HCT116 (cell line): ENCODE measurements around the gene IL17C.

Experiments used
- EZH2 ChIP-seq: fragments of 200-600 bp; sonication (generic); IDR thresholded peaks from 2 replicates; pipeline ENCODE4 v1.6.1; 2017; ENCODE audit warnings: antibody characterized with exemption, mixed run types
- EZH2phosphoT487 ChIP-seq: fragments of 200-600 bp; IDR thresholded peaks from 2 replicates; pipeline ENCODE4 v1.6.1; 2018; ENCODE audit warnings: antibody characterized with exemption, borderline replicate concordance
- POLR2A ChIP-seq: IDR thresholded peaks from 2 replicates; pipeline ENCODE4 v1.7.0; 2011; ENCODE audit warnings: borderline replicate concordance; ENCODE audit not compliant: insufficient read depth, insufficient read length; ENCODE audit errors: extremely low read depth
- RAD21 ChIP-seq: IDR thresholded peaks from 2 replicates; pipeline ENCODE4 v1.6.1; 2012; ENCODE audit warnings: low read depth, mild to moderate bottlenecking
- TCF7L2 ChIP-seq: IDR thresholded peaks from 2 replicates; pipeline ENCODE4 v1.7.0; 2011; ENCODE audit warnings: borderline replicate concordance, inconsistent platforms; ENCODE audit not compliant: insufficient read depth, insufficient read length; ENCODE audit errors: extremely low read depth
- YY1 ChIP-seq: IDR thresholded peaks from 2 replicates; pipeline ENCODE4 v1.6.1; 2011; ENCODE audit warnings: low read length, low read depth, moderate library complexity, mild to moderate bottlenecking; ENCODE audit not compliant: insufficient replicate concordance; ENCODE audit errors: extremely low read depth
- ZNF274 ChIP-seq: fragments of 200-500 bp; sonication (Bioruptor generic); IDR thresholded peaks from 2 replicates; pipeline ENCODE4 v1.6.1; 2014; ENCODE audit warnings: mild to moderate bottlenecking, low read depth, low read length, inconsistent platforms
- TF ChIP-seq, protein P1 (sequence below), 3 experiments: fragments of 200-600 bp in 1 of 3; sonication (generic) in 1 of 3; IDR thresholded peaks in 2 of 3; conservative IDR thresholded peaks in 1 of 3; 2 replicates each; pipeline ENCODE4 v1.5.1; 2012 to 2017; ENCODE audit warnings: low read depth in 2 of 3, low read length in 2 of 3, antibody characterized with exemption in 1 of 3, borderline replicate concordance in 1 of 3, control low read depth in 1 of 3, mild to moderate bottlenecking in 1 of 3, mixed read lengths in 1 of 3, mixed run types in 1 of 3, moderate library complexity in 1 of 3; ENCODE audit not compliant: insufficient read depth in 1 of 3
- TF ChIP-seq, protein P2 (sequence below): IDR thresholded peaks from 2 replicates; pipeline ENCODE4 v1.6.1; 2011; ENCODE audit warnings: mild to moderate bottlenecking, low read length, moderate library complexity; ENCODE audit not compliant: insufficient replicate concordance; ENCODE audit errors: extremely low read depth
- TF ChIP-seq, protein P3 (sequence below): IDR thresholded peaks from 2 replicates; pipeline ENCODE4 v1.6.1; 2012
- TF ChIP-seq, protein P4 (sequence below): IDR thresholded peaks from 2 replicates; pipeline ENCODE4 v1.6.1; 2012

DNA sequence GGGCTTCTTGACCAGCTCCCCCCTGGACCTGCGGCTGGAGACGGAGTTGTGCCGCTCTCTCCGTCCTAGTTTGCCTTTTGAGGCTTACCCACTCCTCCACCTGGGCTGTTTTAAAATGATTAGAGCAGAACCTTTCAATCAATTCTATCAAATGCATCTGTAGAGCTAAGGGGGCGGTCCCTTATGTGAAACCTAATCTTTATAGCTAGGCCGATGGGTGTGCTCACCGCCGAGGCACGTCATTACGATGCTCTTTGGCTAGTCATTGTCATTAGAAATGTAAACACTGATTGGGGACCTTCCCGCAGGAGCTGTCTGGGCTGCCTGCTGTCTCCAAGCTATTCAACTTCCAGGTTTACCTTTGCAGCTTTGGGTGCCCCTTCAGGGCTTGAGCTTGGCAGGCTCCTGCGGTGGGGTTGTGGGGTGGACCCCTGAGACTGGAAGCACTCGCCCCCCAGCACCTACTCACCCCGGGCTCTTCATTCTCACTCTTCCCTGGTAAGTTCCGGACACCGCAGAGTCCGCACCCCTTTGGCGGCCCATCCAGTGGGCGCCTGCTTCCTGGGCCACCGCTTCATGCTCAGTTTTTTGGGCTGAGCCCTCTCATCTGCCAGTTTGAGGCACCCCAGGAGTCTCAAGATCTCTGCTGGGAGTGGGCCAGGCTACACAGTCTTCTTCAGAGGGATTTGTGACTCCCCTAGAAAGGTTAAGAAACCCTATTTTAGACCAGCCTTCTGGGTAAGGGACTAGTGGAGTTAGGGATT, 20.9 kb upstream of the IL17C start:
- TF ChIP-seq, protein P1, sequence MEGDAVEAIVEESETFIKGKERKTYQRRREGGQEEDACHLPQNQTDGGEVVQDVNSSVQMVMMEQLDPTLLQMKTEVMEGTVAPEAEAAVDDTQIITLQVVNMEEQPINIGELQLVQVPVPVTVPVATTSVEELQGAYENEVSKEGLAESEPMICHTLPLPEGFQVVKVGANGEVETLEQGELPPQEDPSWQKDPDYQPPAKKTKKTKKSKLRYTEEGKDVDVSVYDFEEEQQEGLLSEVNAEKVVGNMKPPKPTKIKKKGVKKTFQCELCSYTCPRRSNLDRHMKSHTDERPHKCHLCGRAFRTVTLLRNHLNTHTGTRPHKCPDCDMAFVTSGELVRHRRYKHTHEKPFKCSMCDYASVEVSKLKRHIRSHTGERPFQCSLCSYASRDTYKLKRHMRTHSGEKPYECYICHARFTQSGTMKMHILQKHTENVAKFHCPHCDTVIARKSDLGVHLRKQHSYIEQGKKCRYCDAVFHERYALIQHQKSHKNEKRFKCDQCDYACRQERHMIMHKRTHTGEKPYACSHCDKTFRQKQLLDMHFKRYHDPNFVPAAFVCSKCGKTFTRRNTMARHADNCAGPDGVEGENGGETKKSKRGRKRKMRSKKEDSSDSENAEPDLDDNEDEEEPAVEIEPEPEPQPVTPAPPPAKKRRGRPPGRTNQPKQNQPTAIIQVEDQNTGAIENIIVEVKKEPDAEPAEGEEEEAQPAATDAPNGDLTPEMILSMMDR (IDR thresholded peaks at IDR 0.05 in 2 of 3, conservative IDR thresholded peaks at IDR 0.05 in 1 of 3; ENCODE audit: borderline replicate concordance in 1 of 3, insufficient read depth in 1 of 3, low read depth in 2 of 3, low read length in 2 of 3), result no peak
- no peak for TF ChIP-seq POLR2A
- no peak for TF ChIP-seq ZNF274
- no peak for TF ChIP-seq YY1
- TF ChIP-seq TCF7L2, result no peak
- TF ChIP-seq, protein P2, sequence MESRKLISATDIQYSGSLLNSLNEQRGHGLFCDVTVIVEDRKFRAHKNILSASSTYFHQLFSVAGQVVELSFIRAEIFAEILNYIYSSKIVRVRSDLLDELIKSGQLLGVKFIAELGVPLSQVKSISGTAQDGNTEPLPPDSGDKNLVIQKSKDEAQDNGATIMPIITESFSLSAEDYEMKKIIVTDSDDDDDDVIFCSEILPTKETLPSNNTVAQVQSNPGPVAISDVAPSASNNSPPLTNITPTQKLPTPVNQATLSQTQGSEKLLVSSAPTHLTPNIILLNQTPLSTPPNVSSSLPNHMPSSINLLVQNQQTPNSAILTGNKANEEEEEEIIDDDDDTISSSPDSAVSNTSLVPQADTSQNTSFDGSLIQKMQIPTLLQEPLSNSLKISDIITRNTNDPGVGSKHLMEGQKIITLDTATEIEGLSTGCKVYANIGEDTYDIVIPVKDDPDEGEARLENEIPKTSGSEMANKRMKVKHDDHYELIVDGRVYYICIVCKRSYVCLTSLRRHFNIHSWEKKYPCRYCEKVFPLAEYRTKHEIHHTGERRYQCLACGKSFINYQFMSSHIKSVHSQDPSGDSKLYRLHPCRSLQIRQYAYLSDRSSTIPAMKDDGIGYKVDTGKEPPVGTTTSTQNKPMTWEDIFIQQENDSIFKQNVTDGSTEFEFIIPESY, result no peak
- TF ChIP-seq RAD21, result no peak
- TF ChIP-seq EZH2, result no peak
- TF ChIP-seq, protein P3, sequence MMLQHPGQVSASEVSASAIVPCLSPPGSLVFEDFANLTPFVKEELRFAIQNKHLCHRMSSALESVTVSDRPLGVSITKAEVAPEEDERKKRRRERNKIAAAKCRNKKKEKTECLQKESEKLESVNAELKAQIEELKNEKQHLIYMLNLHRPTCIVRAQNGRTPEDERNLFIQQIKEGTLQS, result no peak
- TF ChIP-seq EZH2phosphoT487, result no peak
- TF ChIP-seq, protein P4, sequence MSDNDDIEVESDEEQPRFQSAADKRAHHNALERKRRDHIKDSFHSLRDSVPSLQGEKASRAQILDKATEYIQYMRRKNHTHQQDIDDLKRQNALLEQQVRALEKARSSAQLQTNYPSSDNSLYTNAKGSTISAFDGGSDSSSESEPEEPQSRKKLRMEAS, result no peak
